Lung (tissue), 12 donors: ENCODE measurements around the gene RBPJL. TPM values are rescaled to one million over a fixed set of nuclear protein-coding genes. Genes with fewer than 3 reads are reported as not detected.

Source experiments
- ATAC-seq: fragments of 200-7000 bp; cut with Tn5 transposase; one replicate; pipeline ENCODE4 v1.9.1; 2020; ENCODE audit warnings: moderate number of reproducible peaks; ENCODE audit not compliant: insufficient read depth, low FRiP score
- DNase-seq, 3 donors: peaks; one replicate each; pipeline ENCODE4 v3.0.0-alpha.2; 2013 to 2017
- H3K27ac ChIP-seq, 2 donors: one replicate each; pipeline ENCODE4 v1.5.1; 2013; ENCODE audit warnings: mild to moderate bottlenecking in 2 of 2, moderate library complexity in 2 of 2, control low read depth in 1 of 2, inconsistent platforms in 1 of 2, low read depth in 1 of 2, low read length in 1 of 2
- H3K27me3 ChIP-seq, 3 donors: one replicate each; pipeline ENCODE4 v1.5.1; 2013; ENCODE audit warnings: low read length in 2 of 3; ENCODE audit not compliant: control insufficient read depth in 3 of 3, insufficient read depth in 3 of 3
- H3K36me3 ChIP-seq, 4 donors: one replicate each; pipeline ENCODE4 v1.5.1; 2013; ENCODE audit warnings: low read length in 4 of 4, mild to moderate bottlenecking in 1 of 4, moderate library complexity in 1 of 4; ENCODE audit not compliant: control insufficient read depth in 4 of 4, insufficient read depth in 4 of 4
- H3K4me1 ChIP-seq, 5 donors: one replicate each; pipeline ENCODE4 v1.5.1; 2013; ENCODE audit warnings: low read length in 5 of 5, mild to moderate bottlenecking in 2 of 5, moderate library complexity in 1 of 5; ENCODE audit not compliant: control insufficient read depth in 5 of 5, insufficient read depth in 5 of 5
- H3K4me3 ChIP-seq: one replicate; pipeline ENCODE4 v1.5.1; 2013; ENCODE audit warnings: mild to moderate bottlenecking, control low read depth, moderate library complexity
- H3K9ac ChIP-seq, 2 donors: one replicate each; pipeline ENCODE4 v1.5.1; 2013; ENCODE audit warnings: low read length in 2 of 2, control low read depth in 1 of 2; ENCODE audit not compliant: insufficient read depth in 1 of 2
- H3K9me3 ChIP-seq, 4 donors: one replicate each; pipeline ENCODE4 v1.5.1; 2013; ENCODE audit warnings: low read length in 3 of 4, mild to moderate bottlenecking in 1 of 4, moderate library complexity in 1 of 4; ENCODE audit not compliant: control insufficient read depth in 4 of 4, insufficient read depth in 3 of 4
- CTCF ChIP-seq: IDR thresholded peaks from 2 replicates; pipeline ENCODE4 v1.5.1; 2012; ENCODE audit warnings: mild to moderate bottlenecking; ENCODE audit errors: control extremely low read depth, extremely low read depth
- WGBS, 2 donors: extraction: QIAGEN DNeasy Blood & Tissue Kit; methylation state at CpG; one replicate each; pipeline ENCODE4 v1.1.7; 2013; 5-methylcytosine and 5-hydroxymethylcytosine counted together
- polyA plus RNA-seq, 2 donors: library from polyadenylated mRNA; stranded (reverse); fragments of 200-250 nt; gene quantifications; one replicate each; pipeline ENCODE4 v1.2.1, GENCODE V29; 2013
- total RNA-seq, 2 donors: library from RNA; depleted of rRNA in 1 of 2; stranded (reverse); fragments of >200 nt in 1 of 2; gene quantifications; one replicate each; pipeline ENCODE4 v1.2.1, GENCODE V29; 2014 to 2021
- donor health status: control.
- donor health status: control.
- donor health status: Bipolar disorder and iron deficiency.
- donor health status: healthy.
- donor health status: DM: yes; HTN: yes; CAD: no.

Gene RBPJL
- total and polyA plus RNA-seq, 4 donors = 0.12 TPM; not detected in 3

GRCh38 chr20:45339799-45340198 lies 33.2 kb downstream of the RBPJL start:
- H3K9ac ChIP-seq = no peak overlapping the region
- TF ChIP-seq CTCF = no peak
- 95 to 96% methylated on average over 2 of the region's 2 CpGs for WGBS, 2 donors

GRCh38 chr20:45340236-45340847 lies 33.7 kb downstream of the RBPJL start:
- WGBS, 2 donors = 62 to 75% methylated on average over 5 of the region's 5 CpGs
- no peak for DNase-seq
- peaks cover 0 to 10% (median 2%) of the 10 kb centered on the region in 4 donors for H3K36me3 ChIP-seq
- peaks cover 3 to 38% (median 18%) of the 10 kb centered on the region in 5 donors for H3K4me1 ChIP-seq
- no peak overlapping the region for H3K4me3 ChIP-seq
- TF ChIP-seq CTCF = no peak
- H3K27ac ChIP-seq = peak overlapping the region; percentile 84 to 89
- no peak for ATAC-seq
- no peaks in the 10 kb centered on the region for H3K27me3 ChIP-seq
- no peak overlapping the region for H3K9ac ChIP-seq
- no peaks in the 10 kb centered on the region for H3K9me3 ChIP-seq

More at GRCh38 chr20:45339799-45340198, 33.2 kb downstream of the RBPJL start:
- no peaks in the 10 kb centered on the region for H3K27me3 ChIP-seq
- DNase-seq (no peak), ATAC-seq (no peak)
- H3K4me1 ChIP-seq = peaks cover 3 to 38% (median 16%) of the 10 kb centered on the region in 5 donors
- H3K36me3 ChIP-seq = peaks cover 0 to 13% (median 6%) of the 10 kb centered on the region in 4 donors
- no peak overlapping the region for H3K4me3 ChIP-seq
- no peaks in the 10 kb centered on the region for H3K9me3 ChIP-seq
- H3K27ac ChIP-seq = peak overlapping the region; percentile 84 to 89

GRCh38 chr20:45340951-45341350 lies 34.3 kb downstream of the RBPJL start:
- no peak overlapping the region for H3K4me3 ChIP-seq
- TF ChIP-seq CTCF = no peak
- ATAC-seq = no peak
- DNase-seq = no peak
- no peak overlapping the region for H3K9ac ChIP-seq
- H3K9me3 ChIP-seq = no peaks in the 10 kb centered on the region
- H3K36me3 ChIP-seq = peaks cover 0 to 6% (median 1%) of the 10 kb centered on the region in 4 donors
- peaks cover 3 to 38% (median 20%) of the 10 kb centered on the region in 5 donors for H3K4me1 ChIP-seq
- no peaks in the 10 kb centered on the region for H3K27me3 ChIP-seq
- peak overlapping the region; percentile 61 to 89 for H3K27ac ChIP-seq
- WGBS, 2 donors = 62 to 74% methylated on average over 1 of the region's 1 CpG

- Histone ChIP-seq H3K4me3 (no peak overlapping the region), H3K27ac (peak overlapping the region; percentile 84 to 89), H3K4me1 (peaks cover 3 to 40% (median 20%) of the 10 kb centered on the region in 5 donors), H3K9ac (peak overlapping the region; percentile 43 to 49), H3K36me3 (peaks cover 0 to 6% (median 1%) of the 10 kb centered on the region in 4 donors), H3K27me3 (no peaks in the 10 kb centered on the region), H3K9me3 (no peaks in the 10 kb centered on the region)
- WGBS, 2 donors = 45 to 73% methylated on average over 3 of the region's 3 CpGs
- DNase-seq = no peak
- TF ChIP-seq CTCF = no peak
- ATAC-seq = no peak
Observed at GRCh38 chr20:45341579-45341938, 34.9 kb downstream of the RBPJL start.
